Endothelial cell (in vitro differentiated cells): ENCODE data around the gene COL3A1. TPM values are rescaled to one million over a fixed set of nuclear protein-coding genes. Genes with fewer than 3 reads are reported as not detected.

Source experiments
- DNase-seq: peaks from one replicate; pipeline ENCODE4 v3.0.0; 2021; ENCODE audit warnings: low spot score
- H3K27ac Mint-ChIP-seq: one replicate; pipeline ENCODE4 v1.8.0; 2021; ENCODE audit warnings: mixed read lengths, inconsistent platforms; ENCODE audit not compliant: unreplicated experiment
- H3K27me3 Mint-ChIP-seq: one replicate; pipeline ENCODE4 v1.8.0; 2021; ENCODE audit warnings: mild to moderate bottlenecking, moderate library complexity, mixed read lengths, inconsistent platforms; ENCODE audit not compliant: unreplicated experiment
- H3K36me3 Mint-ChIP-seq: one replicate; pipeline ENCODE4 v1.8.0; 2021; ENCODE audit warnings: mild to moderate bottlenecking, low read depth, mixed read lengths, inconsistent platforms; ENCODE audit not compliant: unreplicated experiment
- H3K4me1 Mint-ChIP-seq: one replicate; pipeline ENCODE4 v1.8.0; 2021; ENCODE audit warnings: mild to moderate bottlenecking, mixed read lengths, inconsistent platforms; ENCODE audit not compliant: unreplicated experiment
- H3K4me3 Mint-ChIP-seq: one replicate; pipeline ENCODE4 v1.8.0; 2021; ENCODE audit warnings: mild to moderate bottlenecking, mixed read lengths, inconsistent platforms; ENCODE audit not compliant: unreplicated experiment
- H3K9me3 Mint-ChIP-seq: one replicate; pipeline ENCODE4 v1.8.0; 2021; ENCODE audit warnings: mixed read lengths, inconsistent platforms; ENCODE audit not compliant: unreplicated experiment
- CTCF ChIP-seq: fragments of 200-600 bp; sonication (generic); IDR thresholded peaks from one replicate; pipeline ENCODE4 v1.5.0; 2021; ENCODE audit warnings: antibody characterized with exemption; ENCODE audit not compliant: unreplicated experiment
- total RNA-seq: library from RNA; stranded (reverse); fragmentation: NEBNext Ultra II Directional; extraction: Animal tissue kit (Norgen Biotek cat#: 25700); gene quantifications from one replicate; pipeline ENCODE4 v1.2.1, GENCODE V29; 2021; ENCODE audit not compliant: unreplicated experiment

Gene COL3A1
- total RNA-seq, 1 donor from 2014 or later, result 0.31 TPM

- Mint-ChIP-seq H3K4me1 (no peaks in the 10 kb centered on the region), H3K9me3 (no peaks in the 10 kb centered on the region)
Measured at GRCh38 chr2:188986839-188987238, 12.7 kb downstream of the COL3A1 start.

GRCh38 chr2:188993247-188993646 is 19.1 kb downstream of the COL3A1 start:
- Mint-ChIP-seq H3K36me3 (no peaks in the 10 kb centered on the region), H3K27ac (no peak overlapping the region), H3K9me3 (no peaks in the 10 kb centered on the region), H3K4me3 (no peak overlapping the region), H3K4me1 (no peaks in the 10 kb centered on the region), H3K27me3 (no peaks in the 10 kb centered on the region)
- no peak for TF ChIP-seq CTCF
- DNase-seq, result no peak

More at GRCh38 chr2:188986839-188987238, 12.7 kb downstream of the COL3A1 start:
- Mint-ChIP-seq H3K27ac (no peak overlapping the region), H3K27me3 (no peaks in the 10 kb centered on the region), H3K4me3 (no peak overlapping the region), H3K36me3 (no peaks in the 10 kb centered on the region)
- DNase-seq, result no peak
- TF ChIP-seq CTCF, result no peak

GRCh38 chr2:188997263-188997662 is 23.1 kb downstream of the COL3A1 start:
- Mint-ChIP-seq H3K27ac (no peak overlapping the region), H3K27me3 (no peaks in the 10 kb centered on the region), H3K4me1 (peaks cover 3% of the 10 kb centered on the region), H3K36me3 (no peaks in the 10 kb centered on the region), H3K4me3 (no peak overlapping the region), H3K9me3 (no peaks in the 10 kb centered on the region)
- no peak for TF ChIP-seq CTCF
- DNase-seq, result no peak

- no peak for TF ChIP-seq CTCF
- no peaks in the 10 kb centered on the region for H3K27me3 Mint-ChIP-seq
- H3K36me3 Mint-ChIP-seq, result no peaks in the 10 kb centered on the region
- no peak overlapping the region for H3K4me3 Mint-ChIP-seq
- H3K4me1 Mint-ChIP-seq, result peaks cover 3% of the 10 kb centered on the region
- H3K27ac Mint-ChIP-seq, result no peak overlapping the region
- DNase-seq, result no peak
- H3K9me3 Mint-ChIP-seq, result no peaks in the 10 kb centered on the region
Measured at GRCh38 chr2:189000221-189000620, 26.0 kb downstream of the COL3A1 start.

GRCh38 chr2:189002079-189002478 is 27.9 kb downstream of the COL3A1 start:
- no peaks in the 10 kb centered on the region for H3K27me3 Mint-ChIP-seq
- H3K27ac Mint-ChIP-seq, result no peak overlapping the region
- DNase-seq, result no peak
- no peaks in the 10 kb centered on the region for H3K9me3 Mint-ChIP-seq
- no peak overlapping the region for H3K4me3 Mint-ChIP-seq
- peaks cover 3% of the 10 kb centered on the region for H3K4me1 Mint-ChIP-seq
- no peaks in the 10 kb centered on the region for H3K36me3 Mint-ChIP-seq
- TF ChIP-seq CTCF, result no peak
